HG03196 (cell line): ENCODE results near the gene SGCA.

Experiments used
- ATAC-seq: cut with Tn5 transposase; IDR thresholded peaks from one replicate; pipeline ENCODE4 v1.9.1; 2021; ENCODE audit not compliant: unreplicated experiment

SGCA gene

GRCh38 chr17:50181591-50182560 is 16.1 kb downstream of the SGCA start:
- no peak for ATAC-seq

GRCh38 chr17:50182783-50183420 is 17.1 kb downstream of the SGCA start:
- no peak for ATAC-seq

- no peak for ATAC-seq
Measured at GRCh38 chr17:50183421-50183994, 17.7 kb downstream of the SGCA start.

- ATAC-seq: no peak
Measured at GRCh38 chr17:50184064-50184463, 18.3 kb downstream of the SGCA start.

GRCh38 chr17:50184611-50185398 is 19.0 kb downstream of the SGCA start:
- ATAC-seq: no peak

GRCh38 chr17:50185631-50186471 is 20.0 kb downstream of the SGCA start:
- ATAC-seq: no peak

GRCh38 chr17:50186661-50187393 is 21.0 kb downstream of the SGCA start:
- no peak for ATAC-seq

- no peak for ATAC-seq
Measured at GRCh38 chr17:50187394-50187725, 21.6 kb downstream of the SGCA start.

GRCh38 chr17:50187751-50188530 is 22.1 kb downstream of the SGCA start:
- ATAC-seq: no peak

GRCh38 chr17:50188531-50188920 is 22.7 kb downstream of the SGCA start:
- no peak for ATAC-seq

- no peak for ATAC-seq
Measured at GRCh38 chr17:50188921-50189549, 23.2 kb downstream of the SGCA start.

GRCh38 chr17:50189550-50190292 is 23.9 kb downstream of the SGCA start:
- no peak for ATAC-seq

- ATAC-seq: no peak
Measured at GRCh38 chr17:50190293-50190602, 24.4 kb downstream of the SGCA start.

- ATAC-seq: no peak
Measured at GRCh38 chr17:50190603-50191358, 25.0 kb downstream of the SGCA start.

GRCh38 chr17:50191359-50192143 is 25.7 kb downstream of the SGCA start:
- no peak for ATAC-seq

GRCh38 chr17:50192144-50192617 is 26.4 kb downstream of the SGCA start:
- no peak for ATAC-seq
